Vagina (tissue), 2 donors: ENCODE data around the gene RPL19.

Source experiments
- POLR2A ChIP-seq, 2 donors: fragments of 450-650 bp; IDR thresholded peaks; one replicate each; pipeline ENCODE4 v1.6.1; 2017; ENCODE audit warnings: antibody characterized with exemption in 2 of 2, mild to moderate bottlenecking in 2 of 2, moderate library complexity in 2 of 2
- TF ChIP-seq, protein P1 (sequence below), 3 experiments: fragments of 450-650 bp in 2 of 3; fragments of 200-600 bp in 1 of 3; sonication (generic) in 1 of 3; IDR thresholded peaks; one replicate each; pipeline ENCODE4 v1.5.1; 2017 to 2019; ENCODE audit warnings: antibody characterized with exemption in 3 of 3, mild to moderate bottlenecking in 2 of 3, moderate library complexity in 2 of 3

DNA sequence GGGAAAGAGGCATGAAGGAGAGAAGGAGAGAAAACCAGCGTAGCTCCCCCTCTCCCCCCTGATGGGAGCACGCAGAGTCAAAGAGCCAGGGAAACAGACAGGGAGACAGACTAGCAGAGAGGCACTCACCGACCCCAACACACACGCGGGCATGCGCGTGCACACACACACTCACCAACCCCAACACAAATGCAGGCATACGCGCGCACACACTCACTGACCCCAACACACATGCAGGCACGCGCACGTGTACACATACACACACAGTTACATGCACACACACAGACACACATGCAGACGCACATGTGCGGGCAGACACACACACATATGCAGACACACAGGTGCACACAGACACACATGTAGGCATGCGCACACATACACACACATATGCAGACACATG is 7.2 kb upstream of the RPL19 start:
- TF ChIP-seq, protein P1, sequence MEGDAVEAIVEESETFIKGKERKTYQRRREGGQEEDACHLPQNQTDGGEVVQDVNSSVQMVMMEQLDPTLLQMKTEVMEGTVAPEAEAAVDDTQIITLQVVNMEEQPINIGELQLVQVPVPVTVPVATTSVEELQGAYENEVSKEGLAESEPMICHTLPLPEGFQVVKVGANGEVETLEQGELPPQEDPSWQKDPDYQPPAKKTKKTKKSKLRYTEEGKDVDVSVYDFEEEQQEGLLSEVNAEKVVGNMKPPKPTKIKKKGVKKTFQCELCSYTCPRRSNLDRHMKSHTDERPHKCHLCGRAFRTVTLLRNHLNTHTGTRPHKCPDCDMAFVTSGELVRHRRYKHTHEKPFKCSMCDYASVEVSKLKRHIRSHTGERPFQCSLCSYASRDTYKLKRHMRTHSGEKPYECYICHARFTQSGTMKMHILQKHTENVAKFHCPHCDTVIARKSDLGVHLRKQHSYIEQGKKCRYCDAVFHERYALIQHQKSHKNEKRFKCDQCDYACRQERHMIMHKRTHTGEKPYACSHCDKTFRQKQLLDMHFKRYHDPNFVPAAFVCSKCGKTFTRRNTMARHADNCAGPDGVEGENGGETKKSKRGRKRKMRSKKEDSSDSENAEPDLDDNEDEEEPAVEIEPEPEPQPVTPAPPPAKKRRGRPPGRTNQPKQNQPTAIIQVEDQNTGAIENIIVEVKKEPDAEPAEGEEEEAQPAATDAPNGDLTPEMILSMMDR (IDR thresholded peaks at IDR 0.05), result no peak
- no peak for TF ChIP-seq POLR2A (IDR thresholded peaks at IDR 0.05)
